GM21528 (cell line): ENCODE measurements around the gene ATP6V0C.
"Not testable (repeated sequence)": the region's sequence is repeated elsewhere in the genome, so short reads cannot be mapped to it uniquely, and the experiment has no call there.

Experiments
- ATAC-seq: cut with Tn5 transposase; IDR thresholded peaks from one replicate; pipeline ENCODE4 v1.9.1; 2021; ENCODE audit warnings: mild to moderate bottlenecking, moderate library complexity; ENCODE audit not compliant: unreplicated experiment, low FRiP score

The ATP6V0C gene

GRCh38 chr16:2539192-2539844 is 25.6 kb downstream of the ATP6V0C start:
- not testable (repeated sequence) for ATAC-seq

DNA sequence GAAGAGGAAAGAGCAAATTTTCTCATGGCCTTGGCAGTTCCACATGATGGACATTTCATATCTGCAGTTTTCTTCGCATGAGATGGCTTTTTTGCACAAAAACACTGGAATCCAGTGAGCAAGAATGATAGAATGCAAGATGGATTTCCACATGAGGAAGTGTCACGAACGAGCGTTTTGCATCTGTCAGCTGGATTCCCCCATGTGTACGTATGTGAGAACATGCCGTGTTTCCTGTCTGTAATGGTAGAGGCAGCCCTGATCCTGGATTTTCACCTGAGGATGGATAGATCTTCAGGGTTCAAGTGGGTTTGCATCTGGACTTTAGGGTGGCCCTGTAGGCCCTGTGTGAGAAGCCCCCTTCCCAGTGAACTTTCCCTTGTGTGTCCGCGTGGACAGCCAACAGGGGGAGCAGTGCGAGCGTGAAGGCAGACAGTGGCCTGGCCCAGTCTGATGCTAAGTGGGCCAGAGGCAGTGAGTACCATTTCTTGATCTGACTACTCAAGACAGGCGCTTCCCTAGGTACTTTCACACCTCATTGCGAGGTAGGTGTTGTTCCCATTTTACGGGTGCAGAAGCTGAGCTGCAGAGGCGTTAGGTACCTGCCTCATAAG is 26.2 kb downstream of the ATP6V0C start:
- ATAC-seq: not testable (repeated sequence)

DNA sequence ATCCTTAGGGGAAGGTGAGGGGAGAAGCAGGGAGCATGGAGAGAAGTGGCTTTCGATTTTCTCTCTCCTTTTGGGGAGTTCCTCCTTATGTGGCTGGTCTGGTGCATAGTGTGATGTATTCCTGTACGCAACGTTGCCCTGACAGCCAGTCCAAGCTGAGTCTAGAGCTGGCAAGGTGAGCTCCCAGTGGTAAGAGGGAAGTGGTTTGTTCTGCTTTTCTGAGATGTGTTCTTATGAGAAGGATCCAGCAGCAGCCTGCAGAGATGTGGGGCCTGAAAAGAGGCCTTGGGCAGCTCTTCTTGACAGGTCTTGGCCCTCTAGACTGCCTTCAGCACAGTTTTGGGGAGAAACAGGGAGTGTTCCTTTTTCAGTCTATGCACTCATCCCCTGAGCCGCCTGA is 27.2 kb downstream of the ATP6V0C start:
- not testable (repeated sequence) for ATAC-seq

DNA sequence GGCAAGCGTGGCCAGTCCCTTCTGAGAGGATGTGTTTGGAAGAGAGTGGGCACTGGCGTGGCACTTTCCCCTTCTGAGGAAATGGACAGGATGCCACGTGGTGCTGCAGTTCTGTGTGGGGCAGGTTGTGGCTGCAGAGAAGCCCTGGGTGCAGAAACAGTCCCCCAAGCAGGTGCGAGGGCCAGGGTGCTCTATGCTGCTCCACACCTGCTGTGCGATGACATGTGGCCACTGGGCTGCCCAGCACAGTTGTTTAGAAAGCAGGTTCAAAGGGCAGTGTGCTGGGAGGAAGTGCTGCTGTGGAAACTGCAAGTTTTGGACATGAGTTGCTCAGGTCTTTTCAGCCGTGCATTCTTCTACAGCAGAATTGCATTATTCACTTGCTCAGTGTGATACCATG is 27.7 kb downstream of the ATP6V0C start:
- ATAC-seq: not testable (repeated sequence)

- not testable (repeated sequence) for ATAC-seq
These were observed 30.0 kb downstream of the ATP6V0C start for GRCh38 chr16:2543771-2544170.

DNA sequence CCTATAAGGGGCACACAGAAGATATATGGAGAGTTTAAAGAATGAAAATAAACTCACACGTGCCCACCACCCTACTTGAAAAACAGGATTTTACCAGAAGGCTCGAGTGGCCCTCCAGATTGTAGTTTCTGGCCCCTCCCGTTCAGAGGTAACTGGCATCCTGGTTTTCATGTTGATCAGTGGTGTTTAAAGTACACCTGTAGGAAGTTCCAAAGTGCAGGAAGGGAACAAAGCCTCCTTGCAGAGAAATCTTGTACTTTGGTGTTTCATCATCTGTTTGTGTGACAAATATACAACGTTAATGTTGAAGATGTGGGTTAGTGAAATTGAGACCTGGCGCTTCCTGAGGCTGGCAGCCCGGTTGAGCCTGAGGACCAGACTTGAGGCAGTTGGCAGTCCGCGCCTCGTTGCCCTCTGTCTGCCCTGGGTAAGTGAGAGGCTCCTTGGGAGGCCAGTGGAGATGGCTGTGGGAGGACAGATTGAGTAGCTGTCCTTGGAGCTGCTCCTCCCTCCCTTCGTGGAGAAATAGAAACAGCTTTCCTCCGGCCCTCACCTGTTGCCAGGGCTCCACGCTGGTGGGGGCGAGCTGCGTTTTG is 36.6 kb downstream of the ATP6V0C start:
- ATAC-seq: not testable (repeated sequence)

- ATAC-seq: not testable (repeated sequence)
These were observed 37.7 kb downstream of the ATP6V0C start for GRCh38 chr16:2551420-2551889.

DNA sequence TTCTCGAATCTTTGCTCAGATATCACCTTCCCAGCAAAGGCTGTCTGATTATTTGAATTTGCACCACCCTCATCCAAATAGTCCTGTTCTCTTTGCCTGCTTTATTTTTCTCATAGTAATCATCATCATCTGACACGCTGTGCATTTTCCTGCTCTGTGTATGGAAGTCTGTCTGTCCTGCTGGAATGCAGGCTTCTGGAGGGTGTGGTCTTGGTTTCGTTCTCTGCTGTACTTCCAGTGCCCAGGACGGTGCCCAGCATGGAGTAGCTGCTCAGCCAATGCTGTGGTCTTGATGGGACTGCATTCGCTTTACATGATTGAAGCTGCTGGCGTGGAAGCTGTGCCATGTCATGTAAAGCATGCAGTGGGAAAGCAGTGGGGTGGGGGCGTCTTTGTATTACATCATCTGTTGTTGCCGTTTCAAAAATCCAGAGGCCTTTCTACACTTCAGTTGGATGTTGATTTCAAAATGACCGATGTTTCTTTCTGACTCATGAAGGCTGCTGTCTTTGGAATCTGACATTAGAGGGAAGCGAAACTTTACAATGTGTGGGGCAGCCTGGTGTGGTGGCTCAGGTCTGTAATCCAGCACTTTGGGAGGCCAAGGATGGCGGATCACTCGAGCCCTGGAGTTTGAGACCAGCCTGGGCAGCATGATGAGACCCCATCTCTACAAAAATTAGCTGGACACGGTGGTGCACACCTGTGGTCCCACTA is 41.1 kb downstream of the ATP6V0C start:
- ATAC-seq: not testable (repeated sequence)

DNA sequence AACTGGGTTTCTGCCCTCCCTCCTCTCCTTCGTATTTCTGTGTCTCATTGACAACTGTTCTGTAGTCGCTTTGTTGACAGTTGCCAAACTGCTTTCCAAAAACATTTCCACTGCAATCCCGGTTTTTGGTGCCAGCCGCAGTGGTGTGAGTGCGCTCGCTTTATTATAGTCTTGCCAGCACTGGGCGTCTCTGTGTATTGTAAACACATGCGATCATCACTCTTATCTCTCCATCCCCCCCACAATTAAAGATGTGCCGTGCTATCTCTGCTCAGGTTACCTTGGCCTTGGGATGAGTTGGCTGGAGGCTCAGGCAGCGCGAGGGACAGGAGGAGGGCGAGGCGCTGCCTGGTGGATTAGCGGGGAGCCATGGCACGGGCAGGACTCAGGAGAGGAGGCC is 43.4 kb downstream of the ATP6V0C start:
- ATAC-seq: not testable (repeated sequence)

DNA sequence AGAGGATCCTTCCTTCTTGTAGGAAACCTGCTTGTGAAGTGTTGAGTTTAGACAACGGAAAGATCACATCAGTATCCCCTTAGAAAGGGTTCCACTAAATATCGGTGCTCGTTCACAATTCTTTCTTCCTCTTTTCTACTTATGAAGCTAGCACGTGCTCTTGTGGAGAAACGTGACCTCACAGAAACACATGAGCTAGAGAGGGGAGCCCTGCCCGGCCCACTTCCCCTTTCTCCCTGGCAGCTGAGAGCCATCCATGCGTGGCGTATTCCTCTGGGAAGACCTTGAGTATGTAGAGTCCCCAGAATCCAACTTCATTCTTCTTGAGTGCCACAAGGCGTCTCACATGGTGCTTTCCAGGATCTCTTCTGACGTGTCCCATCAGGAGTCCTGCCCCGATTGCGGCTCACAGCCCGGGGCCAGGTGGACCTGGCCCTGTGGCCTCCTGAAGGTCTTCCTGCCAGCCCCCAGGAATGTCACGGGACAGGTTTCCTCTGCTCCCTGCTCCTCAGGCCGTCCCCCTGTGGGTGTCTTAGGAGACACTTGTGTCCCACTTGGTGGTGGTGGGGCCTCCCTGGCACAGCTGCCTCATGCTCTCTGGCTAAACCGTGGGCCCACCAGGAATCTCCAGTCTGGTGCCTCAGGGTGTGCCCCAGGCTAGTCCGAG is 46.5 kb downstream of the ATP6V0C start:
- peak; percentile 59 for ATAC-seq

DNA sequence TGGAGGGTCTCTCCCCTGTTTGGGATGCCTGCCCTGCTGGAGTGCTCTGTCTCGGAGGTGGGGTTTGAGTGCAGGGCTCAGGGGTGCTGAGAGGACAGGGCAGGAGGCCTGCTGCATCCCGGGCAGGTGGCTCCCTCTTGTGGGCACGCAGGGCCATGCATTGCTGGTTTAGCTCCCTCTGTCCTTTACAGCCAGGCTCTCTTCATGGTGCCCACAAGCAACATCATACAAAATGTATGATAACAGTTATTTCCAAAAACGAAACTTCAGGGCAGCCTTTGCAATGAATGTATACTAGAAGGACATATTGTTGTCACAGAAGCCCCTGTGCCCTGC is 47.0 kb downstream of the ATP6V0C start:
- peak; percentile 26 for ATAC-seq

GRCh38 chr16:2567506-2567905 is 53.8 kb downstream of the ATP6V0C start:
- ATAC-seq: not testable (repeated sequence)

GRCh38 chr16:2568573-2568972 is 54.8 kb downstream of the ATP6V0C start:
- not testable (repeated sequence) for ATAC-seq
